HG02981 (cell line): ENCODE measurements around the gene TRABD2B.

Experiments
- ATAC-seq: cut with Tn5 transposase; IDR thresholded peaks from one replicate; pipeline ENCODE4 v1.9.1; 2021; ENCODE audit warnings: mild to moderate bottlenecking, moderate library complexity; ENCODE audit not compliant: unreplicated experiment

TRABD2B gene

DNA sequence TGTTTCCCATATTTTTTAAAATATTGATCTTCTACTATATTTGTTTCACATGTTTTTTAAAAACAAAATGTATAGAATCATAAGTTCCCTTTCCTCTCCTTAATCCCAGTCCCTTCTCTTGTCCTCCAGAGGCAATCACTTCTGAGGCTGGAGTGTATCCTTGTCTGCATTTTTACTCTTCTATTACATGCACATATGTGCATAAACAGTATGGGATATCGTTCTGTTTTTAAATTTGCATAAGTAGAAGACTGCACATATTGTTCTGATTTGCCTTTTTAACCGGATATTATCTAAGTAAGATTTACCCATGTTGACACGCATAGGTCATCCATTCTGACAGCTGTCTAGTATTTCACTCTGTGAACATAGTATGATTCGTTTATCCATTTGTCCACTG, 142.0 kb downstream of the TRABD2B start:
- ATAC-seq = no peak

DNA sequence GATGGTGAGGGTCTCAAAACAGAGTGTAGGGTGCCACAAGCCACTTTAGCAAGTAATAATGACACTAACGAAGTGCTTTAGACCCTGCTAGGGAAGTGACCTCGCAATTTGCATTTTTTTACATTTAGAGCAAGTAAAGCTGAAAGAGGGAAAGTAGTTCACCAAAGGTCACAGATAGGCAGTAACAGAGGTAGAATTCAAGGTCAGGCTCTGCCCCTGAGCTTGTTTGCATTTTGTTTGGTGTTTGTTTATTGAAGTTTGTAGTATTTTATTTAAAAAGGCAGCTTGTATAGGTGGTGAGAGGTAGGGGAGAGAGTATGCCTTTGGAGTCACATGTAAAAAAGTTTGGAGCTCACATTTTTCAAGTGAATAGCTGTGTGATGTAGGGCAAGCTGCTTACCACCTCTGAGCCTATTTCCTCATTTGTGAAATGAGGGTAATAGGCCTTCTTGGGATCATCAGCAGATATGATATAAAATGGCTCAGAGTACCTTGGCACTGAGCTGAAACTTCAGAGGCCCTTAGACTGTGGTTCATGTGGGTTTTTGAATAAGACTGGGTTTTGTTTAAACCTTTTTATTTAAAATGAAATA, 142.5 kb downstream of the TRABD2B start:
- no peak for ATAC-seq

DNA sequence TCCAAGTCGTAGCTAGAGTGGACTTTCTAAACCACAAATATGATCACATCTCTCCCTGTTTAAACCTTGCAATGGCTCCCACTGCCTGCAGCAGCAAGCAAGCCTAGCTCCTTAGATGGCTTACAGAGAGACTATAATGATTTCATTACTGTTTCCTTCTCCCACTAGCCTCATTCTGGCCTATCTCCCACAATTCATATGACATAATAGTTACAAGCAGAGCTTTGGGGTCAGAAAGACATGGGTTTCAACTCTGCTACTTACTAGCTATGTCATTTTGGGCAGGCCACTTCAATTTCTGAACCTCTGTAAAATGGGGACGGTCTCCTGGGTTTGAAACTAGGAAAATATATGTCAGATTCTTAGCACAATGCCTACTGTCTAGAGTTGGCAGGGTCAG, 143.3 kb downstream of the TRABD2B start:
- ATAC-seq = no peak

DNA sequence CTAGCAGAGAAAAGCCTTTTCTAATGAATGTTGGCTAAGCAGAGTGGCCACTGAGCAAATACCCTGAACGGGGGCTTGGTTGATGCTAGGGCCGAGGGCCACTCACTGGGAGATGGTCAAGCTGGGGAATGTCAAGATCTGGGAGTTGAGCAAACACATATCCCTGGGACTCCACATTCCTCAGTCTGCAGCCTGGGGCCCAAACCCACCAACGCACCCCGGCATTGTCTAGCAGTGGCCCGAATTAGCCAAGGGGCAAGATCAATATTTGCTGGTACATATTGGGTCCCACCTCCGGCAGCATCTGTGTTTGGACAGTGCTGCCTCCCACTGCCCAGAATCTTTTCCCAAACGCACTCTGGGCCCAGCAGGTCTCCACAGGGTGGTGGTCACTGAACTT, 144.1 kb downstream of the TRABD2B start:
- no peak for ATAC-seq

DNA sequence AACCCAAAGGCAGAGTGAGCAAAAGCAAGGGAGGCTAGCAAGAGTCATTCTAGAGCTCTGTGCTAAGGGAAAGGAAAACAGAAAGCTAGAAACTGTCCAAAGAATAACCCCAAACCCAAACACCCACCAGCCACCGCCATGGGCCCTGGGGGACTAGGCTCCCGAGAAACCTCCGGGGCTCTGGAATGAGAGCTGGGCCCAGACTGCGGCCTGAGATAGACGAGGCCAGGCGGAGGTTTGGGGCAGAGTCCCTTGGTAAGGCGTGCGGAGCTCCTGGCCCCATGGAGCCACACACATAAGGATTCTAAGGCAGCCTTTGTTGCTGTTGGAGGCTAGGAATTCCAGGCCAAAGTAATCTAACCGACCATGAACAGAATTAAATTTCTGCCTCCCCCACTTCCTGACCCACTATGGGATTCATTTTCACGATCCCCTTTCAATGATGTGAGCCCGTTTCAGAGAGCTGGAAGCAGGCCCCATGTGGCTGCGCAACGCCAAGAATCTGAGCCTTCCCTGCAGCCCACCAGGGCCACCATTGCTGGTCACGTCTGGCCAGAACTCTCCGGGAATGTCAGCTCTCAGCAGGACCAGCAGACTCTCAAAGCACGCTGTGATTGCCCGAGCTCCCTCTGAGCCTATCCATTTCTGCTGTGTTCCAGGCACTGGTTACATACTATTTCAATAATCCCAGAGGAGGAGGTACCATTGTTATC, 145.0 kb downstream of the TRABD2B start:
- ATAC-seq = no peak

DNA sequence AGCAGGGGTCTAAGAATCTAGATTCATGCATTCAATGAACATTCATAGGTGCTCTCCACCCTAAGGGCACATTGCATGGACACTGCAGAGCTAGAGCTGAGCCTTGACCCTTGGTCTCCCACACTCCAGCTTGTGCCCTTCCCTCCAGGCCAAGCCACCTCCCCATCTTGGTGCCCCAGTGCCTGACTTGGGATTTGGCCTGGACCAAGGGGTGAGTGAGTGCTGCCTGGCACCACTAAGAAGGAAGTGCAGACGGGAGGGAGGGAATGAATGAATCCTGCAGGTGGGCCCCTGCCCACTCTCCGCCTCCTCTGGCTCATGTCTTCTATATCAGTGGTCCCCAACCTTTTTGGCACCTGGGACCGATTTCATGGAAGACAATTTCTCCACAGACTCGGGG, 146.7 kb downstream of the TRABD2B start:
- no peak for ATAC-seq

DNA sequence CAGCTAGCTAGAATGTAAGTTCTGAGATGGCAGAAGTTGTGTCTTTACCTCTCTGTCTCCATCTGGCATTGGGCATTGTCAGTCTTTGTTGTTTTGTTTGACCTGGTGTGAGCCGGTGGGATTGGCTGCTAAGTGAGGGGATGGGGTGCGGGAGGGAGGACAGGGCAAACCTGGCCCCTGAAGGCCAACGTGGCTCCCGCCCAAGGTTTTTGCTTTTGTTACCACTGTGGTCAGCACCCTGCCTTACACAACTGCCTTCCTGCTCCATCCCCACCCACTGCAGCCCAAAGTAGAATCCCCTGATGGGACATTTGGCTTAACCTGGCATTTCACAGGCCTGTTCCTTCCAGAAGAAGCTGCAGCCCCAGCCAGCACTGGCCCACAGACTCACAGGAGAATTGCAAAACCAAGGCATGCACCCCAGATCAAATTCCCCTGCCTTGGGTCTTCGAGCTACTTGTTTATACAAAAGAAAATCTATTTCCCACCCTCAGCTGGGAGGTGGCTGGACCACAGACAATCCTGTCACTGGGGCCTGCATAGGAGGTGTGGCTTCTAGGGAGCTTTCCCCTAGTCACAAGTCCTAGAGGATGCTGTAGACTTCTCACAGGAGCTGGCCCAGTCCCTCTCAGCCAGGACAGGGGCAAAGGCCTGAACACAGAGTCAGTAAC, 147.5 kb downstream of the TRABD2B start:
- ATAC-seq = no peak

DNA sequence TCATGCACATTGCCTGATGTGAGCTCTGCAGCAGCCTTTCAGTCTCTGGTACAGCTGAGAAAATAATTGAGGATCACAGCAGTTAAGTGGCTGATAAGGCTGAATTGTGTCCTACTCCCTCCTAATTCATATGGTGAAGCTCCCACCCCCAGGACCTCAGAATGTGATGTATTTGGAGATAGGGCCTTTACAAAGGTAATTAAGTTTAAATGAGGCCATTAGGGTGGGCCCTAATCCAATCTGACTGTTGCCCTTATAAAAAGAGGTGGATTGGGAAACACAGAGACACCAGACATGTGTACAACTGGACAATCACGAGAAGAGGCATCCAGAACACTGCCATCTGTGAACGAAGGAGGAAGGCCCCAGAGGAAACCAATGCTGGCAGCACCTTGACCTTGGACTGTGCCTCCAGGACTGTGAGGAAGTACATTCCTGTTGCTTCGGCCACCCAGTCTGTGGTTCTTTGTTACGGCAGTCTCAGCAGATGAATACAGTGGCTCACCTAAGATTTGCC, 148.1 kb downstream of the TRABD2B start:
- no peak for ATAC-seq

DNA sequence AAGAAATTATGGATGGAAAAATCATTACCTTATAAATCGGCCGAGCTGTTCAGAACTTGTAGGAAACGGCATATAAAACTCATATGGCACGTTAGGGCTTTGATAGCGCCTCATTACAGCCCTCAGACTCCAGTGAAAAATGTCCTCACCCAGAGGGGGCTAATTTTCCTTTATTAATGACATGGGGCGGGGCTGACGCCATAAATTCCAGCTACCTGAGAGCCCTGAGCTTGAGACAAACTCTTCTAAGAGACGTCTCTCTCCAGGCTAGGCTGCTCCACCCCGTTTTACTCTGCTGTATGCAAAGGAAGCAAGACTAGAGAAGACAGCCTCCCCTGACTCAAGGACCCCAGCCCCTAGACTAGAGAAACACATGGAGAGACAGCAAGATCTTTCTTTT, 149.4 kb downstream of the TRABD2B start:
- ATAC-seq = no peak

DNA sequence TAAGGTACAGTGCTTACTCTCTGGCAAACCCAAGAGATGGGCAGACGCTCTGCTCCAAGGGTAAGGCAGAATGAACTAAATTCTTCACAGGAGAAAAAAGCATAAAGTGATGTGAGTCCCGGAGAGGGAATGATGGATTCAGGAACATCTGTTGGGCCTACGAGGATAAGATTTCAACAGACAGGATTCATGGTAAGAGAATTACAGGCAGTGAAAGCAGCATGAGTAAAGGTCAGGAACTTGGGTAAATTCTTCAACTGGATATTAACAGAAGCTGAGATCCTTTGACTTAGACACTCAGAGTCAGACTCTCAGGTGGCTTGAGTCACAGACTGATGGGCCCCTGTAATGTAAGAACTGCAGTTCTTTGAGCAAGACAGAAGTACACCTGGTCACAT, 152.6 kb downstream of the TRABD2B start:
- no peak for ATAC-seq

DNA sequence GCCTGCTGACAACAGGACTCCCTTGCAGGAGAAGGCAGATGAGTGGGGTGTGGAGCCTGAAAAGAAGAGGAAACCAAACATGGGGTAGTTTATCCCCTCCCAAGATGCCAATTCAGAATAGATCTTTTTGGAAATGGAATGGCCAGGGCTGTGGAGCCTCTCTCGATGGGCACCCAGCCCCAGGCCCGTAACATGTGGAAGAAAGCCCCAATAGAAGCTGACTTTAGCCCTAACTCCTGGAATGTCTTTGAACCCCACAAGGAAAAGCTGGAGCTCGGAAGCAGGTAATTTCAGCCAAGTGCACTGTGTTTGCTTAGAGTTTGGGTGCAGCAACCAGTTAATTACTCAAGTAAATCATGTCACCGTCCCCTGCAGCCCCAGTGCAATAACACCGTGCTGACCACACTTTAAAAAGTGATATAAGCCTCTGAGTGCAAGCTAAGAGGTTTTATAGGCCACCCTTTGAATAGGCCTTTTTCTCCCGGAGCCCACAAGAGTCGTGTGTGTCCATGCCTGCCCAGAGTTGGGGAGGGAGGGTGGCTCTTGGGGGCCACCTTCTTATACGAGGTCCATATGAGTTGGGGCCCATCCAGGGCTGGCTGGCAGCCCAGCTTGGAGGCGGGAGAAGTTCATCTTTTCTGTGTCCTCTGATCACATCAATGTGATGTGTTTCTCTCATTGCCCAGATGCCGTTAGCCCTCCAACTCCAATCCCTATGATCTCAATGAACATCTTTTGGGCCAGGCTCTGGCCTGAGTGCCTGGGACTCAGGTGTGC, 153.2 kb downstream of the TRABD2B start:
- ATAC-seq = no peak

DNA sequence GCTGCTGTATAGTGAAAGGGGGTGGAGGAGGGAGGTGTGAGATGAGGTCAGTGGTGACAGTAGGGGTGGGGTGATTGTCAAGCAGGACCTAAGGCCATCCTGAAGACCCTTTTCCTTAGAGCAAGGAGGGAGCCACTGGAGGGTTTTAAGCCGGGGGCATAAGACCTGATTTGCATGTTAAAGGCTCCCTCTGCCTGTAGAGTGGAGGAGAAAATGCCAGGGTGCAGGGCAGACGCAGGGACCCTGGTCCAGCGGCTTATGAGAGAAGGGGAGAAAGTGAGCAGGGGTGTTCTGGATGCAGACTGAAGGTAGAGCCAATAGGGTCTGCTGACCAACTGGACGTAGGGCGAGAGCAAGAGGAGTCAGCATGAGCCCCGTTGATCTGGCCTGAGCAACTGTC, 154.1 kb downstream of the TRABD2B start:
- no peak for ATAC-seq

DNA sequence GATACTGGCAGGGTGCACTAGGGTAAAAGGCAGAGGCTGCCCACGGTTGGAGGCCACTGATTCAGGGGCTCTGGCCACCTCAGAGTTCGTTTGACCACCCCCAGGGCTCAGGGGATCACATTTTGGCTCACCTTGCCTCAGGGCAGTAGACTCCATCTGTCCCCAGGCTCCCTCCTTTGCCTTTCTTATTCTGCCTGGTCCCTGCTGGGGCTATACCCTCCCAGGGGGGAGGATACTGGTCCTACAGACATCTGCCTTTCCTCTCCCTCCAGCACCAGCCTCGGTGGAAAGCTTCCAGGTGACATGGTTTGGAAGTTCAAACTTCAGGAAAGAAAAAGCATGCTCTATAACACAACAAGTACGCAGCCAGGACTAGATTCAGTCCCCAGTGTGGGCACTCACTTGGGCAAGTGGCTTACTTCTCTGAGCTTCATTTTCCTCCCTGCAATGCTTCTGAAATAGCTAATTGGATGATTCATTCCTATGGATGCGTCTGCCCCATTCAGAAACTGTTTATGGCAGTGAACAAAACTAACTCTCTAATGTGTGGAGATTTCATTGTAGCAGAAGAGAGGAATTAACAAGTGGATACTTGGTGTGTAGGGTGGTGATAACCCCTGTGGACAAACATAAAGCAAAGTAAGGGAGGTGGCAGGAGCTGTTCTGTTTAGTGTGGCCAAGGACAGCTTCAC, 154.8 kb downstream of the TRABD2B start:
- no peak for ATAC-seq

DNA sequence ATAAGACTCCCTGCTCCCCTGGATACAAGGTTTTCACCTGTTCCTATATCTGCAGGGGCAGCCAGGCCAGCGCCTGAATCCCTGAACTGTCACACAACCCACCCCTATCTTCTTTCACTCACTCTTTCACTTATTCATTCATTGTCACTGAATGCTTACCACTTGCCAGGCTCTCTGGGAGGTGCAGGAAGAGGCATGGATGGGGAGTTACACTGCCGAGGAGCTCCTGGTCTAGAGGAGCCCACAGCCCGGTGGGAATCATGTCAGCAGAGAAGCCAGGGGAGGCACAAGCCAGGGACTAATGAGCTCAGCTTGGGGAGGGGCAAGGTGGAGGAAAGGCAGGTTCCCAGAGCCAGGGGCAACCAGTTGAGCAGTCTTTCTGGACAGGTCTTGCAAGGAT, 155.8 kb downstream of the TRABD2B start:
- ATAC-seq = no peak

DNA sequence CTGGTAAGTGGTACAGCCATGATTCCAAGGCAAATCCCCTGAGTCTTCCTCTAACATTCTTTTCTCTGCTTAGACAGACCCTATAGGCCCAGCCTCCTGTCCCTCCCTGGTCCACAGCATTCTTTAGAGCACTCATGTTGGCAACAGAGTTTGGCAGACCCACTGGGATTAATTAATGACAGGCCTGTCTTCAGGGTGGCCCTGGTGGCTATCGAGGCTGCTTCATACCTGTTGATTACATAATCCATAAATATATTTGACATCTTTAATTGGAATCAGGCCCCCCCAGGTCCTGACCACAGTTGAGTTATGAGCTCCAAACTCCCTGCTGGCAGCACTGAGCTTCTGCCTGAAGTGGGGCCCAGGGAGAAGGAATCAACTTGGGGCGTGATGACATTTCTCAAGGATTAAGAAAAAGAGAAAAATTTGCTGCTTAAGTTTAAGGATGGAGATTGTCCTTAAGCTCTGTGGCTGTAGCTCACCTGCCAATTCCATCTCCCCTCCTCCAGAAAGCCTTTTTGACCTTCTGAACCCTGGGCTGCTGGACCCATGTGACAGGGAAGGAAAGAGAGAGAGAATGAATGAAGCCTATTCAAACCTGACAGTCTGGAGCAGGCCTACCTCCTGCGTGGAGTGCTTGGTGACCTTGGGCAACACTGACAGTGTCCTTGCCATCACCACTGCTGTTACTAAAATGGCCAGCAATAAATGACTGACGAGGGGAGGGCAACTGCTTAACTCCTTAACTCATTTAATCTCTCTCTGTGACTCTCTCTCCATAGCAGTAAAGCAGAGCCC, 156.6 kb downstream of the TRABD2B start:
- ATAC-seq = no peak

DNA sequence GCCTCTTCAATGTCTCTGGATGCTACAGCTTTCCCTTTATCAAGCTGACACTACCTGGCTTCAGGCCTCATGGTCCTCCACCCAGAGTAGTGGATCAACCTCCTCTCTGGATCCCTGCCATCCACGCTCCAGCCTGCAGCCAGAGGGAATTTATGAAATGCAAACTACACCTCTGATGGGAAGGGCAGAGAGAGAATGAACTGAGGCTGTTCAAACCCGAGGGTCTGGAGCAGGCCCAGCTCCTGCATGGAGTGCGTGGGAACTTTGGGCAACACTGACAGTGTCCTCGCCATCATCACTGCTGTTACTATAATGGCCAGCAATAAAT, 157.8 kb downstream of the TRABD2B start:
- ATAC-seq = no peak

DNA sequence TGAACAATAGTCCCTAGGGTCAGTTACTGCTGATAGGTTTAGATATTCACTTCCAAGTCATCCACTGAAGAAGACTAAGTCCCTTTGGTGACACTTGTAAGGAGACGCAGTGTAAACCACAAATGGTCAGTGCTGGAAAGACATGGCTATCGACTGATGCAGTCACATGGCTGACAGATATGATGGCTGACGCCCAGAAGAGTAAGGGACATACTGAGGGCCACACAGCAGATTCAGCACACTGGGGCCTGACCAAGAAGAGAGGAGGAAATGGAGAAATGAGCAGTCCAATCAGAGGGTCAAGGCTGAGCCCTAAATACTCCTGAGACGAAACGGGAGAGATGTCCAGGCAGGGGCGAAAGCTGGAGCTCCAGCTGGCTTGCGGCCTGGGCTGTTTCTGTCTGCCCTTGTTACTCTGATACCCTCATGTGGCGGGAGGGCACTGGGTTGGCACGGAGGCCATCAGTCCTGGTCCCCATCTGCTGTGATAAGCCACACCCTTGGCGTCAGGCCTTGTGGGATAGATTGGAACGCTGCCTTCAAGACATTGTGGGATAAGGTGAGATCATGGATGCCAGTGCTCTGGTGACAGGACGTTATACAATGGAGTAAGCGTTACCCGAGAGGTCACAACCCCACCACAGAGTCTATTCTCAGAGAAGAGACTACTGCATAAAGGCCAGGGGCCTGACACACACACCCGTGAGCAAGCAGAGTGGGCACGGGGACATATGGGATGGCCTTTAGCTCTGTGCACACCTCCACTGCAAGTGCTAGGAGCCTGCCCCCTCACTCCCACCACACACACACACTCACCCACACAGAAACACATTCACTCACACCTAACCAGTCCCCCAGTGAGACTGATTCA, 158.4 kb downstream of the TRABD2B start:
- ATAC-seq = no peak

DNA sequence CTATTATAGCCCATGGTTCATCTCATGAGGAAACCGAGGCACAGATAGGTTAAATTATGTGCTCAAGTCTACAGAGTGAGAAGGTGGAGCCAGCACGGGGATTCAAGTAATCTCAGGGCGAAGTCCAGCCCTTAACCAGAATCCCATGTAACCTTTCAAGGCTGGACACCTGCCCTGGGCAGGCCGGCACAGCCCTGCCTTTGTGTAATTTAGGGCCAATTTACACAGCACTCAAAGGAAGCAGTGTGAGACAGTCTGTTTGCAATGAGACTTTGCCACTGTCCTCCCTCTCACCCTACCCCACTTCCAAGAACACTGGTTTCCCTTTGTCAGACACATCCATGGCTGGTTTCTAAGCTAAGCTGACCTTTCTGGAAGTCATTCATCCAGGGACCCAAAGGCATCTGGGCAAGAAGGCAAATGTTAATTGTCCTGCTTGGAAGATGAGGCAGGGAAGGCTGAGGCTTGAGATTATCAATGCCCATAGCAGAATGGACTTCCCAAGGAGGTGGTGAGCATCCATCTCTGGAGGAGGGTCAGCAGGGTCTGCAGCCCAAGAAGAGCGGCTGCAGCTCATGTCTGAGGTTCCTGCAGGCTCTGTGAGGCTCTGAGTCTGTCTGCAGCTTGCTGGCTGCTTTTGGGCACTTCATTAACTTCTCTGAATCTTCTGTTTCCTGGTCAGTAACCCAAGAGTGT, 159.2 kb downstream of the TRABD2B start:
- no peak for ATAC-seq
